Stomach smooth muscle (tissue), 2 donors: ENCODE results near the gene FUT6.
"Not testable (repeated sequence)": the region's sequence is repeated elsewhere in the genome, so short reads cannot be mapped to it uniquely, and the experiment has no call there.

Experiments
- H3K27ac ChIP-seq: one replicate; pipeline ENCODE4 v1.7.0; 2013; ENCODE audit warnings: mild to moderate bottlenecking, low read length, inconsistent platforms
- H3K27me3 ChIP-seq, 2 donors: one replicate each; pipeline ENCODE4 v1.7.0; 2013; ENCODE audit warnings: low read length in 2 of 2; ENCODE audit not compliant: insufficient read depth in 2 of 2, control insufficient read depth in 1 of 2
- H3K36me3 ChIP-seq, 2 donors: one replicate each; pipeline ENCODE4 v1.7.0; 2013; ENCODE audit warnings: low read length in 2 of 2; ENCODE audit not compliant: control insufficient read depth in 2 of 2, insufficient read depth in 2 of 2
- H3K4me1 ChIP-seq: one replicate; pipeline ENCODE4 v1.7.0; 2013; ENCODE audit warnings: low read length; ENCODE audit not compliant: control insufficient read depth, insufficient read depth
- H3K4me3 ChIP-seq, 2 donors: one replicate each; pipeline ENCODE4 v1.7.0; 2013; ENCODE audit warnings: low read length in 2 of 2
- H3K9ac ChIP-seq, 2 donors: one replicate each; pipeline ENCODE4 v1.7.0; 2013; ENCODE audit warnings: low read length in 2 of 2, mild to moderate bottlenecking in 1 of 2
- H3K9me3 ChIP-seq, 2 donors: one replicate each; pipeline ENCODE4 v1.7.0; 2013; ENCODE audit warnings: low read length in 2 of 2; ENCODE audit not compliant: control insufficient read depth in 2 of 2
- donor health status: healthy.
- donor health status: Pancreatic carcinoma.

Gene FUT6

DNA sequence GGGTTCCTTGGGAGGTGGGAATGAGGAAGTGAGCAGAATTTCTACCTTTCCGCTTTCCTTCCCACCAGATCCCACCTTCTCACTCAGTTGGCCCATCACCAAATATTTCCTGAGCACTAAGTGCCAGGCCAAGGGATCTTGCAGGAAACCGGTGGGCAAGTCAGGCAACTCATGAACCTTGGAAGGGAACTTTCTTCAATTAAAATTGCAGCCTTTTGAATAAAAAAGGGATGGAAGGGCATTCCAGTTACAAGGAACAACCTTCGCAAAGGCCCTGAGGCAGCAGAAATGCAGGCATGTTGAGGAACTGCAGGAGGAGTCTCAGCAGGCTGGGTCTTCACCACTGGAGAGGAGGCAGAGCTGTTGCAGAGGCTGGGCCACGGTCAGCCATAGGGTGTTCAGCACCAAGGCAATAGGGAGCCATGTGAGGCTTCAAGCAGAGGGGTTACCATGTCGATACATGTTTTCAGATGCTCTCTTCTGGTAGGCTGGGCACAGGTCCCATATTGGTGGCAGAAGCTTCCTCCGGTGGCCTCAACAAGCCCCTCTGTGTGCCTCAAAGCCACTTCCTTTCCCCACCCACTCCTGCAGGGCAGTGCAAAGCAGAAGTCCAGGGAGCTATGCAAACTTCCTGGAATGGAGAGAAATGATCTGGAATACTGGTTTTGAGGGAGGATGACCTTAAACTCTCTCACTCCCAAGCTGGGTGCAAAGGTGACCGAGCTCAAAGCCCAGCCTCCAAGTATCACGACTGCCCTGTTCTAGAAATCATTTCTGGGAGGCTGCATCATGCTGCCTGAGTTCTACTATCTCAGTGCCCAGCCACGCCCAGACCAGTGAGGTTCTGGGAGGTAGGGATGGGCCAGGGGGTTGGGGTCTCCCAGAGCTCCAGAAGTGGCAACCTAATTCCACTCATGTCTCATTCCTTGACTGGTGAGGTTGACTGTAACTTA, at the start of gene FUT6:
Gene FUT6 (minus strand): TSS at position 638 of the 953 bp plus-strand sequence. CDS start 7,135 bp downstream, outside the sequence.
- no peaks in the 10 kb centered on the region for H3K27me3 ChIP-seq
- H3K4me3 ChIP-seq = no peak within 1 kb of the TSS

GRCh38 chr19:5884065-5884811, 44.7 kb upstream of the FUT6 start:
- H3K27me3 ChIP-seq, H3K9me3 ChIP-seq: not testable (repeated sequence)

More for the DNA sequence above, at the start of gene FUT6:
- Histone ChIP-seq H3K36me3 (no peaks in the 10 kb centered on the region), H3K9ac (no peak within 1 kb of the TSS), H3K9me3 (no peaks in the 10 kb centered on the region), H3K27ac (no peak within 1 kb of the TSS), H3K4me1 (peaks cover 5% of the 10 kb centered on the region)

GRCh38 chr19:5883157-5883873, 43.8 kb upstream of the FUT6 start:
- H3K36me3 ChIP-seq, H3K27me3 ChIP-seq, H3K4me3 ChIP-seq, H3K9ac ChIP-seq, H3K9me3 ChIP-seq: not testable (repeated sequence)
- Histone ChIP-seq H3K4me1 (peaks cover 21% of the 10 kb centered on the region), H3K27ac (peak overlapping the region; percentile 37)

More at GRCh38 chr19:5884065-5884811, 44.7 kb upstream of the FUT6 start:
- not testable (repeated sequence) for H3K27ac ChIP-seq, H3K36me3 ChIP-seq, H3K9ac ChIP-seq, H3K4me3 ChIP-seq
- peaks cover 20% of the 10 kb centered on the region for H3K4me1 ChIP-seq

DNA sequence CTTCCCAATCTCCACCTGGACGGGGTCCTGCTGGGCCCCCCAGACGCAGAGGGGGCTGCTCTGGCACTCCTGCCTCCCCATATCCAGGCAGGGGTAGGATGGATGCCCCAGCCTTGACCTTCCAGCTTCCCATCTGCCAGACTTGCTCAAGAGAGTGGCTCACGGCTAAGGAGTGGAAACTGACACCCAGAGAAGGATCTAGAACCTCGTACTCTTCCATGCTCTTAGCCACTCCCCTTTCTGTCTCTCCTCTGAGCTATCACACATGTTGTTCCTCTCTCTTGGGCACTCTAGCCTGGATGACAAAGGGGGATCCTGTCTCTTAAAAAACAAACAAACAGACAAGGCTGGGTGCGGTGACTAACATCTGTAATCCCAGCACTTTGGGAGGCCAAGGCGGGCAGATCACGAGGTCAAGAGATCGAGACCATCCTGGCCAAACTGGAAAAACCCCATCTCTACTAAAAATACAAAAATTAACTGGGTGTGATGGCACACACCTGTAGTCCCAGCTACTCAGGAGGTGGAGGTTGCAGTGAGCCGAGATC, 43.0 kb upstream of the FUT6 start:
- Histone ChIP-seq H3K9me3 (no peaks in the 10 kb centered on the region), H3K27me3 (no peaks in the 10 kb centered on the region), H3K4me3 (no peak overlapping the region), H3K9ac (no peak overlapping the region), H3K36me3 (no peaks in the 10 kb centered on the region), H3K4me1 (peaks cover 21% of the 10 kb centered on the region), H3K27ac (peak overlapping the region; percentile 53)

DNA sequence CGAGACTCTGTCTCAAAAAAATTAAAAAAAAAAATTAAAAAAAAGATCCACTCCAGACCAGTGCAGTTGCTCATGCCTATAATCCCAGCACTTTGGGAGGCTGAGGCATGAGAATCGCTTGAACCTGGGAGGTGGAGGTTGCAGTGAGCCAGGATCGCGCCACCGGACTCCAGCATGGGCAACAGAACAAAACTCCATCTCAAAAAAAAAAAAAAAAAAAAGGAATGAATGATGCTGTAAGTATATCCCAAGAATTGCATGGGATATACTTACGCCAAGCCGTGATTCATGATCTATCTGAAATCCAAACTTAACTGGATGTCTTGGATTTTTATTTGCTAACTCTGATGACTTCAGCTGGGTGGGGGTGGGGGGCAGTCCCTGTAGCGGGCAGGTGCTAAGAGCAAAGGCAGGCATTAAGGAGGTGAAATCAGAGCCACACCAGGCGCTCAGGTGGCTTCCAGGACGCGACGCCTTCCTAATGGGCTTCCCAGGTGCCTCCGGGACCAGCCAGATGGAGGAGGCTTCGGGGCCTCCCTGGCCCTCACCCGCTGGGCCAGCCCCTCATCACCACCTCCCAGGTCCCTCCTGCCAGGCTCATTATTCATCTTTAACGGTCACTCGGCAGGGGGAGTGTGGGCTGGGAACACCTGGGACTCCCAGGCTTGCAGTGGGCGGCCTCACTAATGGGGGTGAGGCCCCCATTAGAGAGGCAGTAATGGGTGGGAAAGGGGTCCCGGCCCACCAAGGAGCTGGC, 42.2 kb upstream of the FUT6 start:
- H3K4me1 ChIP-seq = peaks cover 21% of the 10 kb centered on the region

GRCh38 chr19:5880604-5881078, 41.1 kb upstream of the FUT6 start:
- peak overlapping the region in 1 of 2 donors; percentile 15 for H3K4me3 ChIP-seq
- H3K9ac ChIP-seq = peak overlapping the region in 1 of 2 donors; percentile 26
- H3K9me3 ChIP-seq = no peaks in the 10 kb centered on the region
- no peaks in the 10 kb centered on the region for H3K36me3 ChIP-seq
- H3K27me3 ChIP-seq = no peaks in the 10 kb centered on the region
- H3K4me1 ChIP-seq = peaks cover 21% of the 10 kb centered on the region
- peak overlapping the region; percentile 80 for H3K27ac ChIP-seq

More for the DNA sequence above, 42.2 kb upstream of the FUT6 start:
- peak overlapping the region; percentile 53 for H3K27ac ChIP-seq
- no peaks in the 10 kb centered on the region for H3K9me3 ChIP-seq
- H3K36me3 ChIP-seq = no peaks in the 10 kb centered on the region
- H3K4me3 ChIP-seq = no peak overlapping the region
- no peaks in the 10 kb centered on the region for H3K27me3 ChIP-seq
- no peak overlapping the region for H3K9ac ChIP-seq

- no peak overlapping the region for H3K9ac ChIP-seq
- H3K4me1 ChIP-seq = peaks cover 21% of the 10 kb centered on the region
- no peak overlapping the region for H3K4me3 ChIP-seq
- H3K36me3 ChIP-seq = no peaks in the 10 kb centered on the region
- H3K27me3 ChIP-seq = no peaks in the 10 kb centered on the region
- H3K27ac ChIP-seq = peak overlapping the region; percentile 66
- H3K9me3 ChIP-seq = no peaks in the 10 kb centered on the region
These were observed 40.7 kb upstream of the FUT6 start for GRCh38 chr19:5880196-5880595.

DNA sequence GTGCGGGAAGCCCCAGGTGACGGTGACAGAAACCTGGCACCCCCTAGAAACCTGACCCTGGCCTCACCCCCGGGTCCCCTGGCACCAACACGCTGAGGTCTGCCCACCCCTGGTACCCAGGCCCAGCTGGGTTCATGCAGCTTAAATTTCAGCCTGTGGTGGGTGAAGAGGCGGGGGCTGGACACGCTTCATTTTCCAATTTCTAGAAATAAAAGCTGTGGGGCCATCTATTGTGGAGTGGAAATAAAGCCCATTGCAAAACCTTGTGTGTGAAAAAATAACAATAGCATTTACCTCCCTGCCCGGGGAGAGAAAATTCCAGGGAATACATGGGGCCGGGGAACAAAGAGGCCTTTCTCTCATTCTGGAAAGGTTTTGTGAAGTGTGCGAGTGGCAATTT, 38.4 kb upstream of the FUT6 start:
- Histone ChIP-seq H3K36me3 (no peaks in the 10 kb centered on the region), H3K27me3 (no peaks in the 10 kb centered on the region), H3K9ac (no peak overlapping the region), H3K4me1 (peaks cover 16% of the 10 kb centered on the region), H3K27ac (no peak overlapping the region), H3K4me3 (no peak overlapping the region), H3K9me3 (no peaks in the 10 kb centered on the region)

DNA sequence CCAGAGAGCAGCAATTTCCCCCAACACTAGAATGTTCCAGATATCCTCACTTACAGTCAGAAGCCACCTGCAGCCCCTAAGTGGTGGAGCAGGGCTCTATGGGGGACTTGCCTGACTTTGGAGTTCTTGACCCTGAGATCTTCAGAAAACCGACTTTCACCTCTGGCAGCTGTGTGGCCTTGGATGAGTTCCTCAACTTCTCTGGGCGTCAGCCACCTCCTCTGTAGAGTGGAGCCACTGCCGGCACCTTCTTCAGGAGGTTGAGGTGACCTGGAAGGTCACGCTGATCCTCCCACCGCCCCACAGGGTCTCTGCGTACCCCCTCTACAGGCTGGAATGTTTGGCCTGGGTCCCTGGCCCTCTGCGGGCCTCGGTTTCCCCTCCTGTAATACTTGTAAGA, 37.9 kb upstream of the FUT6 start:
- Histone ChIP-seq H3K27me3 (no peaks in the 10 kb centered on the region), H3K27ac (no peak overlapping the region), H3K9ac (no peak overlapping the region), H3K4me3 (no peak overlapping the region), H3K36me3 (no peaks in the 10 kb centered on the region), H3K4me1 (peaks cover 16% of the 10 kb centered on the region), H3K9me3 (no peaks in the 10 kb centered on the region)
